Uterus (tissue), 2 donors: ENCODE results near the gene DPM1.

Experiments used
- CTCF ChIP-seq, 4 experiments: fragments of 200-600 bp in 2 of 4; fragments of 450-650 bp in 2 of 4; sonication (generic) in 2 of 4; IDR thresholded peaks; one replicate each; pipeline ENCODE4 v1.5.1; 2016 to 2019; ENCODE audit warnings: antibody characterized with exemption in 4 of 4, mild to moderate bottlenecking in 2 of 4, moderate library complexity in 1 of 4
- POLR2A ChIP-seq, 2 donors: fragments of 450-650 bp; IDR thresholded peaks; one replicate each; pipeline ENCODE4 v1.6.1; 2016; ENCODE audit warnings: antibody characterized with exemption in 2 of 2, mild to moderate bottlenecking in 1 of 2, moderate library complexity in 1 of 2

- no peak for TF ChIP-seq CTCF (IDR thresholded peaks at IDR 0.05)
- TF ChIP-seq POLR2A (IDR thresholded peaks at IDR 0.05): no peak
Measured at GRCh38 chr20:50885781-50886180, 72.6 kb downstream of the DPM1 start.
